SHP77 treated with DMSO at 0.1 percent for 48 hours (cell line): ENCODE data around the gene SPINK7.

Experiments
- DNase-seq: peaks from one replicate; lab custom pipeline; 2025; lab: John Stamatoyannopoulos, UW

SPINK7 gene

DNA sequence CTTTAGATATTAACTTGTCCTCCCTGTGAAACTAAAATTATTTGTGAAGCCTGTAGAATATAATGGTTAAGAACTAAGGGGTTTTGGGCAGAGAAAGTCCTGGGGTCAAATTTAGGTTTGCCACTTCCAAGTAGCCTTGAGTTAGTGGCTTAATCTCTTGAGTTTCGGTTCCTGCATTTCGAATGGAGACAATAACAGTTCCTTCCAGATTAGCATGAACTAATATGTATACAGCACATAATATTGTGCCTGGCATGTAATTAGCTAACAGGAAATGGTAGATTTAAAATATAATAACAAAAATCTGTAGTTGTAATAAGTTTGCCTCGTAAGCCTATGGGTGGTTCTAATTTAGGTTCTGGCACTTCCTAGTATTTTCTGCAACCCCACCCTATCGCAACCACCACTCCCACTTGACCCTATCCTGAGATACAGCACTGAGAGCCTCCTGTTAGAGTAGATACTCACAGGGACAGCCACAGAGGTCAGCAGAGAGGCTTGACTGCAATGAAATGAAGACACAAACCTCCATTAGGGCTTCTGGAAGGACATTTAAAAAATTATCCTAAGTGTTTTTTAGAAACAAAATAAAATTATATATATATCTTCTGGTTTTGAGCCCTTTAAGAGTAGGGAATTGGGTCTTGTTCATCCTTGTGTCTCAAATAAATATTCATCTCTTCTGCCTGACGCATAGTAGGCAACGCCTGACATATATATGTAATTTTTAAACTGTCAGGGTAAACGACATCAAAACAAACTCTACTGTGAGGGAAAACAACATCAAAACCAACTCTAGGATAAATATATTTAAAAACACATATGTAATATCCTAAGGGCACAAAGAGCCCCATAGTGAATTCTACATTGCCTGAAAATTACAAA, 31.6 kb downstream of the SPINK7 start:
- no peak for DNase-seq

DNA sequence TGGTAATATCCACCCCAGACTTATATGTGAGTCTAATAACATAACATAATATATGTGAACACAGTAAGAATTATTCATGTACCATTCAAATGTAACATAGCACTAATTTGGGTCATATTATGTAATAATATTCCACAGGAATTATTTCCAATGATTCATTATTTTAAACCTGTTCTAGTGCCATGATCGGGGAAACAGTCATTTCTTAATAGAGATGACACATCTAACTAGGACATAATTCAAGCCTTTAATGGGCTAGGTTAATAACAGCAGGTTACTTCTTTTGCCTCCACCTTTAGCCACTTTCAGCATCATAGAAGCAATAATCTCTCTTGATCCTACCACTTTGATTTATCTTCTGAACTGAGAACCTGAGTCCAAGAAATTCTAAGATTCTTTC, 35.5 kb downstream of the SPINK7 start:
- DNase-seq = no peak

DNA sequence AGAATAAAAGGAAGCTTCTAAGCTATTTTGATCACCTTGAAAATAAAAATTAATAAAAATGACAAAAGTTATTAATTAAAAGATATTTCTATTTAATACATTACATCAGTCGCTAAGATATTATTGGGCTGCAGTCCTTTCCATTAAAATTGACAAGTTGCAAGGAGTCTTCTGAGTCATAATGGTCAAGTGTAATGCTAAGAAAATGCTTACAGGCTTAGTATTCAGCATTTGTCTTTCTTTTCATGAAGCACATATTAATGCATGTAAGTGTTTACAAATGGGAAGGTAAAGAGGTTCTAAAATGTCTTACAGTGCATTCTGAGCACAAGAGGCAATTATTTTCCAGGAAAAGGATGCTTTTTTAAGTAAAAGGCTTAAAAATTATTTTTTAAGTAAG, 40.5 kb downstream of the SPINK7 start:
- DNase-seq = no peak

DNA sequence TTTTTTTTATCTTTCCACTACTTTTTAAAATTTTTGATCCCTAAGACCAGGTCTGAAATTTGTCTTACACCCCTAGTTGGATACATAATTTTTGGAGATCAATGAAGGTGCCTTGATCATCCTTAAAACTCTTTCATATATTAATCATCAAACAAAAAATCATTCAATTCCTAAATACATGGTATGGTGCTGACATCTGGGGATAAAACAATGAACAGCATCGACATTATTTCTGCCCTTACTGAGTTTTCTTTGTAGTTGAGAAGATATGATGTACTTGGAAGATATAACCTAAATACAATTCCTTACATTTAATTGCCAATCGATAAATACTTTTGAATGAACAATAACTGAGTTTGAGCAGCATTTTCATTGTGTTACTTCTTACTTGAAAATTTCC, 41.4 kb downstream of the SPINK7 start:
- no peak for DNase-seq

DNA sequence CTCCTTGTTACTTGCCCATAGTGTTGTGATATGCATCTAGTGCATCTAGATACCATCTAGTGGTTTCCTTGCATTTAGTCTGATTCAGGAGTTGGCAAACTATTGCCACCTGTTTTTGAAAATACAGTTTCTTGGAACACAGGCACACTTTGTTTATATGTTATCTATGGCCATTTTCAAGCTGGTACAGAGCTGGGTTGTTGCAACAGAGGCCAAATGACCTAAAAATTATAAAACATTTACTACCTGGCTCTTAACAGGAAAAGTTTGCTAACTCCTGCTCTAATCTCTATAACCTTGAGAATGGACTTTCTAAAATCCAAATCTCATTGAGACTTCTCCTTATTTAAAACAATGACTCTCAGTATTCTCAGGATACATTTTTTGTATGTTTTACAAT, 52.1 kb downstream of the SPINK7 start:
- no peak for DNase-seq
